GM18951 (cell line): Measurements from ENCODE around the gene NDUFA11.
"Not testable (repeated sequence)": the region's sequence is repeated elsewhere in the genome, so short reads cannot be mapped to it uniquely, and the experiment has no call there.

Source experiments
- POLR2A ChIP-seq: IDR thresholded peaks from 4 replicates; pipeline ENCODE4 v1.6.1; 2011; ENCODE audit warnings: mild to moderate bottlenecking; ENCODE audit not compliant: insufficient read length, insufficient read depth; ENCODE audit errors: extremely low read depth
- in situ Hi-C: fragments of 300-500 bp; cut with MboI; formaldehyde crosslinking; loops from one replicate; pipeline ENCODE4 v1.12.0; 2022; ENCODE audit warnings: low sequenced_read_pairs, mixed read lengths, inconsistent platforms; ENCODE audit not compliant: unreplicated experiment

Gene NDUFA11

GRCh38 chr19:5882421-5882968 is 21.1 kb downstream of the NDUFA11 start:
- in situ Hi-C loops: no loop called here
- TF ChIP-seq POLR2A: no peak

DNA sequence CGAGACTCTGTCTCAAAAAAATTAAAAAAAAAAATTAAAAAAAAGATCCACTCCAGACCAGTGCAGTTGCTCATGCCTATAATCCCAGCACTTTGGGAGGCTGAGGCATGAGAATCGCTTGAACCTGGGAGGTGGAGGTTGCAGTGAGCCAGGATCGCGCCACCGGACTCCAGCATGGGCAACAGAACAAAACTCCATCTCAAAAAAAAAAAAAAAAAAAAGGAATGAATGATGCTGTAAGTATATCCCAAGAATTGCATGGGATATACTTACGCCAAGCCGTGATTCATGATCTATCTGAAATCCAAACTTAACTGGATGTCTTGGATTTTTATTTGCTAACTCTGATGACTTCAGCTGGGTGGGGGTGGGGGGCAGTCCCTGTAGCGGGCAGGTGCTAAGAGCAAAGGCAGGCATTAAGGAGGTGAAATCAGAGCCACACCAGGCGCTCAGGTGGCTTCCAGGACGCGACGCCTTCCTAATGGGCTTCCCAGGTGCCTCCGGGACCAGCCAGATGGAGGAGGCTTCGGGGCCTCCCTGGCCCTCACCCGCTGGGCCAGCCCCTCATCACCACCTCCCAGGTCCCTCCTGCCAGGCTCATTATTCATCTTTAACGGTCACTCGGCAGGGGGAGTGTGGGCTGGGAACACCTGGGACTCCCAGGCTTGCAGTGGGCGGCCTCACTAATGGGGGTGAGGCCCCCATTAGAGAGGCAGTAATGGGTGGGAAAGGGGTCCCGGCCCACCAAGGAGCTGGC is 21.9 kb downstream of the NDUFA11 start:
- in situ Hi-C loops: no loop called here
- TF ChIP-seq POLR2A: no peak

GRCh38 chr19:5880604-5881078 is 22.9 kb downstream of the NDUFA11 start:
- no peak for TF ChIP-seq POLR2A
- in situ Hi-C loops: no loop called here

GRCh38 chr19:5880196-5880595 is 23.4 kb downstream of the NDUFA11 start:
- TF ChIP-seq POLR2A: no peak
- in situ Hi-C loops: no loop called here

- in situ Hi-C loops: no loop called here
- no peak for TF ChIP-seq POLR2A
Observed at GRCh38 chr19:5877882-5878281, 25.7 kb downstream of the NDUFA11 start.

GRCh38 chr19:5877427-5877826 is 26.2 kb downstream of the NDUFA11 start:
- TF ChIP-seq POLR2A: no peak
- in situ Hi-C loops: no loop called here

- in situ Hi-C loops: not testable (repeated sequence)
Observed at GRCh38 chr19:5874496-5874895, 29.1 kb downstream of the NDUFA11 start.

GRCh38 chr19:5873617-5874199 is 29.9 kb downstream of the NDUFA11 start:
- TF ChIP-seq POLR2A: no peak

GRCh38 chr19:5870986-5871394 is 32.6 kb downstream of the NDUFA11 start:
- TF ChIP-seq POLR2A: no peak
- in situ Hi-C loops: no loop called here

More at GRCh38 chr19:5873617-5874199, 29.9 kb downstream of the NDUFA11 start:
- in situ Hi-C loops: no loop called here

DNA sequence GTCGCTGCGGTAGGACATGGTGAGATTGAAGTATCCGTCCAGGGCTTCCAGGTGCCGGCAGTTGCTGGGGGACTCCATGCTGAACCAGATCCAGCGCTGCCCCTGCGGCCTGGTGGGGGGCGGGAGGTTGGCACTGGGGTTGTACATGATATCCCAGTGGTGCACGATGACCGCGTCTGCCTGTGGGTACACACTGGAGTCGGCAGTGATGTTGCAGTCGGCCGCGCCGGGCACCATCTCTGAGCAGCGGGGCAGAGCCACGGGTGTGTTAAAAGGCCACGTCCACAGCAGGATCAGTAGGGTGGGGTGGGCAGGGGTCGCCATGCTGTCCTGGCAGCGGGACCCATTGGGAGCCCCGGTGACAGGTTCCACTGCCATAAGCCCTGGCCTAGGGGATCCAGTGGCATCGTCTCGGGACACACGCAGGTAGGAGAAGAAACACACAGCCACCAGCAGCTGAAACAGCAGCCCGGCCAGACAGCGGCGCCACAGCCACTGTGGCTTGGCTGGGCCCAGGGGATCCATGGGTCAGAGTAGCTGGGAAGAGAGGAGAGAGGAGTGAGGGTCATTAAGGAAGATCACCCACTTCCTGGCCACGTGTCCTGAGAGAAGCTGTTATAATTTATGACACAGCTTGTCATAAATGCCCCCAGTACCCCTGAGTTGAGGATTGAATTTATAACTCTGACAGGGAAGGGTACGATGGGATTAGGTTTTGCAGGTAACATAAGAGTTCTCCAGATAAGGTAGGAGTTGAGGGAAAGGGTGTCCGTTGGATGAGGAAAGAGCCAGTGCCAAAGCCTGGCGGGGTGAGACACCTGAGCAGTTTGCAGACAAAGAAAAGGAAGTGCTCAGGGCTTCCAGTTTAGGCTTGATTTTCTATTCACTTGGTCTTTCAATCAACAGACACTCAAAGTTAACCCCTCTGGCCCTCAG is 36.1 kb downstream of the NDUFA11 start:
- in situ Hi-C loops: no loop called here

DNA sequence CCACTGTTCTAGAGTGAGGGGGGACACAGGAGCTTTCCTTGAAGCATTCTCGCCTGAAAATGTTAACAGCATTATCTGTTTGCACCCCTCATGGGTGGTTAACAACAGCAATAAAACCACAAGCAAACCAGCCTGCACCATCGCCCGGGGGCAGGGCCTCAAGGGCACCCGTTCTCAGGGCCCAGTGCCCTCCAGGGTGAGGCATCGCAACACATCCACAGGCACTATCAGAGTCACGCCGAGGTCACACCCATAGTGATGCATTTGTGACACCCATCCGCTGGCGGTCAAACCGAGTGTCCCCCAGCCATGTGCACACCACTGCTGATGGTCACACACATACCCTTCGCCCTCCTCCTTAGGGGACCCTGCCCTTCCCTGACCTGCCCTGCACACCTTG is 37.8 kb downstream of the NDUFA11 start:
- no peak for TF ChIP-seq POLR2A
- in situ Hi-C loops: no loop called here

More for the DNA sequence above, 36.1 kb downstream of the NDUFA11 start:
- TF ChIP-seq POLR2A: no peak

GRCh38 chr19:5864725-5865486 is 38.7 kb downstream of the NDUFA11 start:
- in situ Hi-C loops: no loop called here
- TF ChIP-seq POLR2A: no peak
